Measurements from ENCODE around the gene PTPN13.

DNA sequence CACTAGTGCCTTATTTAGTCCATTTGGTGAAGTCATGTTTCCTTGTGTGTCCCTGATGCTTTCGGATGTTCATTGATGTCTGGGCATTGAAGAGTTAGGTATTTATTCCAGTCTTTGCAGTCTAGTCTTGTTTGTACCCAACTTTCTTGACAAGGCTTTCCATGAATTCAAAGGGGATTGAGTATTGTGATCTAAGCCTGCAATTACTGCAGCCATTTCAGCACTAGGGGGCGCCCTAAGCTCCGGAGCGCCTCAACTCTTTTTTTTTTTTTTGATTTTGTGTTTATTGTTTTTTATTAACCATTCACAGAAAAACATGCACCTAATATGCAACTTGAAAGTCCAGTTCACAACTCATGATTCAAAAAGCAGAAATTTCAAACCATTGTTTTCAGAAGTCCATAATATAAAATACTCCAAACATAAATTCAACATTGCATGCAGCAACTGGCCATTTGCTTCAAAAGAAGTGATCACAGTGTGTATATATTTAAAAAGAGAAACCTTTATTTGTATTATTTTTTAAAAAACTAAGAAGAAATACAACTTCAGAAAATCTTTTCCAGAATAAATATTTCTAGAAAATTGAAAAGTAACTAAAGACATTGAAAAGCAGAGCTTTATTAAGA is 59.2 kb downstream of the PTPN13 start:
- no peak for TF ChIP-seq EZH2 (IDR thresholded peaks at IDR 0.05; ENCODE audit: insufficient read depth, poor library complexity, severe bottlenecking)
- no peak for TF ChIP-seq EZH2phosphoT487 (IDR thresholded peaks at IDR 0.05; ENCODE audit: insufficient read depth, low read depth)

Data from GM23248 (cell line).